Muscle of arm (tissue), 12 donors: ENCODE results near the gene KIAA1191. TPM values are rescaled to one million over a fixed set of nuclear protein-coding genes. Genes with fewer than 3 reads are reported as not detected.
"Not testable (repeated sequence)": the region's sequence is repeated elsewhere in the genome, so short reads cannot be mapped to it uniquely, and the experiment has no call there.

ENCODE experiments used
- DNase-seq: peaks from one replicate; pipeline ENCODE4 v3.0.0-alpha.2; 2013
- polyA plus RNA-seq, 12 donors: library from polyadenylated mRNA; unstranded; fragments of 120-200 nt; gene quantifications; one replicate each; pipeline ENCODE4 v1.2.1, GENCODE V29; 2013; ENCODE audit not compliant: insufficient read length in 12 of 12

Gene KIAA1191
- polyA plus RNA-seq, 12 donors, result 30.5 to 77.7 (median 65.3) TPM; not detected in 1

DNA sequence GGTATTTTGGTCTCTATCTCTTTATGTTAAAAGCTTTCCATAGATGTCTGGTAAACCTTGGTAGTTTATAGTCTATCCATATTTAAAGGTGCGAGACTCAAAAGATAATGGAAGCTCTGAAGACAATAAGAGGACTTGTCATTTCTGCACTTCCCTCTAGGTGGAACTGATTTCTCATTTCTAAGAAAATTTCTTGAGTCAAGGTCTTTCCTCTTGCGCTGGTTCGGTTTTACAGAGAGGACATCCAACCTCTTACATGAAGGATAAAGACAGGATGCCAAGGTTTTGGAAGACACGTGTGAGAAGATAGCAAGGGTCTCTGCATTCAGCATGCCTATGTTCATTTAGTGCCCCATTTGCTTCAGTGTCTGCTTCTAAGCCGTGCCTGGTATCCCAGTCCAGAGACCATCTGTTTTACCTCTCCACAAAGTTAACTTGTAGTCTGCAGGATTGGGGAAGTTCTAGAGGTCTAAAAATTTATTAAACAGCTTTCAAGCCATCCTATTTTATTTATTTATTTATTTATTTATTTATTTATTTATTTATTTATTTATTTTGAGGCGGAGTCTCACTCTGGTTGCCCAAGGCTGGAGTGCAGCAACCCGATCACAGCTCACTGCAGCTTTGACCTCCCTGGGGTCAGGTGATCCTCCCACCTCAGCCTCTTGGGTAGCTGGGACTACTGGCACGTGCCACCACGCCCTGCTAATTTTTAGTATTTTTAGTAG, 41.6 kb downstream of the KIAA1191 start:
- DNase-seq, result no peak

DNA sequence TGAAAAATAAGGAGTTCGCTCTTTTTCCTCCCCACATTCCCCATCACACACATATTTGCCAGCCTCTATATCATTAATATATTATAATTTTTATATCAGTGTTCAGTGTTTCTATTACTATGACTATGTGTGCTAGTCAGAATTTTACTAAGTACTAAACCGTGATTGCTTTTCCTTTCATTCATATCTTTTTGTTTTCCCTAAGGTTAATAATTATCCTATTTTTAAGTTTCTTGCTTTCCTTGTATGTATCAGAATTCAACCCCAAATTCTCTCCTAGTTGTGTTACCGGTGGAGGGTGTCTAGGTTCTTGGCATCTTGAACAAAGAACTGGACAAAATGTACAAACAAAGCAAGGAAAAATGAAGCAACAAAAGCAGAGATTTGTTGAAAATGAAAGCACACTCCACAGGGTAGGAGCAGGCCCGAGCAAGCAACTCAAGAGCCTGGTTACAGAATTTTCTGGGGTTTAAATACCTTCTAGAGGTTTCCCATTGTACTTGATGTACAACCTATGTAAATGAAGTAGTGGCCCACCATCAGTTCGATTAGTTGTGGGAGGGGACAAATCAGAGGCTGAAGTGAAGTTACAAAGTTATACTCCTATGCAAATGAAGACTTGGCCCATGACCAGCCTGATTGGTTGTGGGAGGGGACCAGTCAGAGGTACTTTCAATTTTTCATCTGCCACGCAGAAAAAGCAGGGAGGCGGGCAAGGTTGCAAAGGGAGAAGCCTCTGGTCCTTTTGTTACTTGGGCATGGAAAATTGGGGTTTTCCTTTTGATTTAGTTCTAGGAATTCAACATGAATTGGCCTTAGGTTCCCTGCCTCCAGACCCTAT, 43.8 kb downstream of the KIAA1191 start:
- no peak for DNase-seq

DNA sequence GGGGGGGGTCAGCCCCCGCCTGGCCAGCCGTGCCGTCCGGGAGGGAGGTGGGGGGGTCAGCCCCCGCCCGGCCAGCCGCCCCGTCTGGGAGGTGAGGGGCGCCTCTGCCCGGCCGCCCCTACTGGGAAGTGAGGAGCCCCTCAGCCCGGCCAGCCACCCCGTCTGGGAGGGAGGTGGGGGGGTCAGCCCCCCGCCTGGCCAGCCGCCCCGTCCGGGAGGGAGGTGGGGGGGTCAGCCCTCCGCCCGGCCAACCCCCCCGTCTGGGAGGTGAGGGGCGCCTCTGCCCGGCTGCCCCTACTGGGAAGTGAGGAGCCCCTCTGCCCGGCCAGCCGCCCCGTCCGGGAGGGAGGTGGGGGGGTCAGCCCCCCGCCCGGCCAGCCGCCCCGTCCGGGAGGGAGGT, 56.2 kb downstream of the KIAA1191 start:
- not testable (repeated sequence) for DNase-seq

Other genes starting within 250 kb of the KIAA1191 start
- gene SIMC1, start 123.3 kb downstream of the KIAA1191 start, polyA plus RNA-seq, result 10 to 100 TPM in 11 of 12 donors, not detected in 1; 11.1 to 24.0 (median 15.2) TPM
- 10 to 100 TPM in 8 of 12 donors, 1 to 10 TPM in 4; 4.9 to 37.8 (median 10.9) TPM for gene ARL10, start 3.7 kb upstream of the KIAA1191 start, polyA plus RNA-seq
- 10 to 100 TPM in 10 of 12 donors, not detected in 2; 21.8 to 30.9 (median 26.4) TPM for gene NOP16, start 26.8 kb upstream of the KIAA1191 start, polyA plus RNA-seq
- gene HIGD2A, start 27.0 kb upstream of the KIAA1191 start, polyA plus RNA-seq, result 100 to 1,000 TPM in 11 of 12 donors, not detected in 1; 110 to 188 (median 155) TPM
- 100 to 1,000 TPM in 1 of 12 donors, 10 to 100 TPM in 10, not detected in 1; 41.8 to 132 (median 49.0) TPM for gene CLTB, start 54.8 kb upstream of the KIAA1191 start, polyA plus RNA-seq
- gene FAF2, start 86.6 kb upstream of the KIAA1191 start, polyA plus RNA-seq, result 10 to 100 TPM in 11 of 12 donors, not detected in 1; 23.1 to 35.6 (median 28.3) TPM
- gene RNF44, start 175.6 kb upstream of the KIAA1191 start, polyA plus RNA-seq, result 10 to 100 TPM in 11 of 12 donors, not detected in 1; 22.1 to 66.4 (median 30.7) TPM
- 10 to 100 TPM in 1 of 12 donors, 1 to 10 TPM in 2, under 1 TPM in 7, not detected in 2; 0.18 to 14.2 (median 0.53) TPM for gene CDHR2, start 187.6 kb upstream of the KIAA1191 start, polyA plus RNA-seq
- 1 to 10 TPM in 4 of 12 donors, under 1 TPM in 7, not detected in 1; 0.48 to 5.5 (median 0.70) TPM for gene GPRIN1, start 248.4 kb upstream of the KIAA1191 start, polyA plus RNA-seq